ENCODE measurements around the gene LLGL2. TPM values are rescaled to one million over a fixed set of nuclear protein-coding genes. Genes with fewer than 3 reads are reported as not detected.
A peak's percentile ranks its signal among the peaks of the same experiment; 100 is the strongest.
"Not testable (repeated sequence)": the region's sequence is repeated elsewhere in the genome, so short reads cannot be mapped to it uniquely, and the experiment has no call there.

LLGL2 gene
- total RNA-seq, 1 donor from 2014 or later = 82.1 TPM

DNA sequence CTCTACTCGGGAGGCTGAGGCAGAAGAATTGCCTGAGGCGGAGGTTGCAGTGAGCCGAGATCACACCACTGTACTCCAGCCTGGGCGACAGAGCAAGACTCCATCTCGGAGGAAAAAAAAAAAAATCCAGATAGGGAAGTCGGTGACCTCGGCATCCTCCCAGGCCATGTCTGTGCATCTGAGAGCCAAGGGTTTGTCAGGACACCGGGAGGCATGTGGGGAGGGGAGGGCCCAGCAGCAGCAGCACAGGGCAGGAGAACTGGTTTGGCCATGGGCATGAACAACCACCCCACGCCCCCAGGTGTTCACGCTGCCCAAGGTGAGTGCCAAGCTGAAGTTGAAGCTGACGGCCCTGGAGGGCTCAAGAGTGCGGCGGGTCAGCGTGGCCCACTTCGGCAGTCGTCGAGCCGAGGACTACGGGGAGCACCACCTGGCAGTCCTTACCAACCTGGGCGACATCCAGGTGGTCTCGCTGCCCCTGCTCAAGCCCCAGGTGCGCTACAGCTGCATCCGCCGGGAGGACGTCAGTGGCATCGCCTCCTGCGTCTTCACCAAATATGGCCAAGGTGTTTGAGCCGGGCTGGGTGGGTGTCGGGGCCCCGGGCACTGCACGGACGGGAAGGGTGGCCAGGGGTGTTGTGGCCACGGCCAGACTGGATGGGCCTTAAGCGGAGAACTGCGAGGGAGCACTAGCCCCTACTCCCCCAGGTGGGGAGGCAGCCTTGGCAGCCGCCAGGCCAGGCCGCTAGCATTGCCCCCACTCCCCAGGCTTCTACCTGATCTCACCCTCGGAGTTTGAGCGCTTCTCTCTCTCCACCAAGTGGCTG, 47.4 kb downstream of the LLGL2 start:
- ATAC-seq = peak; percentile 5

DNA sequence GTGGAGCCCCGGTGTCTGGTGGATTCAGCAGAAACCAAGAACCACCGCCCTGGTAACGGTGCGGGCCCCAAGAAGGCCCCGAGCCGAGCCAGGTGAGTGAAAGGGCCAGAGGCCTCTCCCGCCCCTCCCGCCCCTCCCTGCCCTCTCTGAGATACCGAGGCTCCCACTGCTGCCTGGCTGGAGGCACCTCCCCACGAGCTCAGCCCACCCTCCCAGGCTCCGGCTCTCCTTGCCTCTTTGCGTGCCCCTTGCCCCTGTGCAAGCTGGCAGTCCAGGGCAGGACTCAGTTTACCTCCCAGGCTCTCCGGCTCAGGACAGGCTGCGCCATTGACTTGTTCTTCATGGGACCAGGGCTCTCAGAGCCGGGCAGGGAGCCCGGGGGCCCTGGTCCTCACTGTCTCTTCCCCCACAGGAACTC, 48.1 kb downstream of the LLGL2 start:
- no peak for ATAC-seq

DNA sequence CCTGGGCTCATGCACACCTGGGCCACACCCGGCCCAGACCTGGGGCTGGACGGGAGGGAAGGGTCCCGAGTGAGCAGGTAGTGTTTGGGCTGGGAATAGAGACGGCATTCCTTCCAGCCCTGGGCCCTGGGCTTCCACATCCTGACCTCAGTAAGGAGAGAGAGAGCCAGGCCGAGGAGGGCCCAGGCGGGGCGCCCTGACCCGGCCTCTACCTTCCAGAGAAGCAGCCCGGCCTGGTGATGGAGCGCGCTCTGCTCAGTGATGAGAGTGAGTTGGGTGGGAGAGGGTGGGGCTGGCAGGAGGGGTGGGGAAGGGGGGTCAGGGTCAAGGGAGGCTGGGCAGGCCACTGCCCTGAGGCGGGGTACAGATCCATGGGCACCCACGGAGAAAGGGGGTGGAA, 48.5 kb downstream of the LLGL2 start:
- ATAC-seq = no peak

DNA sequence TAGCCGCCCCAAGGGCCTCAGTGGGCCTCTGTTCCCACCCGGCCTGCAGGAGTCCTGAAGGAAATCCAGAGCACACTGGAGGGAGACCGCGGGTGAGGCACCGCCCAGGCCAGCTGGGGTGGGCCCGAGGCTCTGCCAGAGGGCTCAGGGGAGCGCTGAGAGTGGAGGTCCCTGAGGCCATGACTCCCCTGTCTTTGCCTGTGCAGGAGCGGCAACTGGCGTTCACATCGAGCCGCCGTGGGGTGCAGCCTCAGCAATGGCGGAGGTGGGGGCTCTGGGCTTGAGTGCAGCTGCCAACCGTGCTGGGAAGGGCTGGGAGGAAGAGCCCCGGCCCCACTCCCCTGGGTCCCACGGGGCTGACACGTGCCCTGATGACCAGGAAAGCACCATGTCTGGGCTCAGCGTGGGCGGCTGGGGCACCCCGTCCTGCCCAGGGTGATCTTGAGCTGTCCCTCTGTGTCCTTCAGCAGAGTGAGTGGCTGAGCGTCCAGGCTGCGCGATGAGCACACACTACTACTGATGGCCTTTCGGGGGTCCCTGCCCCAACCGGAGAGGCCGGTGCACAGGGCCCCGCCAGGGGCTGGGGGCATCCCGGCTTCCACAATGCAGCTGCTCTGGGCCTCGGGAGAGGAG, 49.0 kb downstream of the LLGL2 start:
- ATAC-seq = no peak

DNA sequence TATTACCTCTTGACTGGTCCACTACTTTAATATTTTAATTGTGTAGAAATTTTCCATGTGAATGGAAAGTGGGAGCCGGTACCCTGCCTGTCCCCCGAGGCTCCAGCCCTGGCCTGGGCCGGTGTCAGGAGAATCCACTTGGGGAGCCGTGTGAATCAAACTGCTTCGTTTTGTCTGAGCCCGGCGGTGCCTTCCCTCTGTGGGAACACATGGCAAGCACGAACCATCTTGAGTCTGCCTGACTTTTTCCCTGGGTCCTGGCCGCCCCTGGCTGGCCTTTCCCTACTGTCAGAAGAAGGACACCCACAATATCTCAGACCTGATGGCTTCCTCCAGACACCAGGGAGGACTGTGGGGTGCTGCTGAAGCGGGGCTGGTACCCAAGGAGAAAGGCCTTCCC, 49.7 kb downstream of the LLGL2 start:
- ATAC-seq = no peak

DNA sequence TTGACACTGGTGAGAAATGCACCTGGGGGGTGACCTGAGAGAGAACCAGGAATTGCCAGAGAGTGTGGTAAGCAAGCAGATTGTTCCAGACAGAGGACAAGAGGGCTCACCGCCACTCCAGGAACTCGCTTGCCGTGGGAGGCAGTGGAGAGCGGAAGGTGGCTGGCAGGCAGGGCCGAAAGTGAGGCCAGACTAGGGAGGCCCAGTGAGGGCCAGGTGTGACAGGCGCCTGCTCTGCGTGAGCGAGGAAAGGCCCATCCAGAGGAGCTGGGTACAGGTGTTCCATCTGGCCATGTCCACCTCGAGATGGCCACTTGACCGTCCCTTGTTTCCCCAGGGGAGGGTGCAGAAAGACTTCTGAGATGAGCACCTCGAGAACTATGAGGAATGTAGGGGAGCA, 50.2 kb downstream of the LLGL2 start:
- ATAC-seq = no peak

DNA sequence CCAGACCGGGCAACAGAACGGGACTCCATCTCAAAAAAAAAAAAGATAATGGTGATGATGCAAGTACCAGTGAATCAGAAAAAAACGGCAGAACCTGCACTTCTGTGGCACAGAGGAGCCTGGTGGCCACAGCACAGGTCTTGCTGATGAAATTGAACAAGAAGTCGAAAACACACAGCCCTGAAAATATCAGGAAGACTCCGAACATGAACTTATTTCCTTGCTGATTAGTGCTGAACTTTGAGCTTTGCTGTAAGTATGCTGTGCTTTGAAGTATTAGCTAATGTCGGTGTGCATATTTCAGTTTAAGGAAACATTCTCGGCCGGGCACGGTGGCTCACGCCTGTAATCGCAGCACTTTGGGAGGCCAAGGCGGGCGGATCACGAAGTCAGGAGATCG, 51.2 kb downstream of the LLGL2 start:
- no peak for ATAC-seq

DNA sequence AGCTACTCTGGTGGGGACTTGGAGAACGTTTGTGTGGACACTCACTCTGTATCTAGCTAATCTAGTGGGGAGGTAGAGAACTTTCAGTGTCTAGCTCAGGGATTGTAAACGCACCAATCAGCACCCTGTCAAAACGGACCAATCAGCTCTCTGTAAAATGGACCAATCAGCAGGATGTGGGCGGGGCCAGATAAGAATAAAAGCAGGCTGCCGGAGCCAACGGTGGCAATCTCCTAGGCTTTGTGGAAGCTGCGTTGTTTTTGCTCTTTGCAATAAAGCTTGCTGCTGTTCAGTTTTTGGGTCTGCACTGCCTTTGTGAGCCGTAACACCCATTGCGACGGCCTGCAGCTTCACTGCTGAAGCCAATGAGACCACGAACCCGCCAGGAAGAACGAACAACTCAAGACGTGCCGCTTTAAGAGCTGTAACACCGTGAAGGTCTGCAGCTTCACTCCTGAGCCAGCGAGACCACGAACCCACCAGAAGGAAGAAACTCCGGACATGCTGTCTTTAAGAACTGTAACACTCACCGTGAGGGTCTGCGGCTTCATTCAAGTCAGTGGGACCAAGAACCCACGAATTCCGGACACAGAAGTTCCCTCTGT, 55.7 kb downstream of the LLGL2 start:
- not testable (repeated sequence) for ATAC-seq

DNA sequence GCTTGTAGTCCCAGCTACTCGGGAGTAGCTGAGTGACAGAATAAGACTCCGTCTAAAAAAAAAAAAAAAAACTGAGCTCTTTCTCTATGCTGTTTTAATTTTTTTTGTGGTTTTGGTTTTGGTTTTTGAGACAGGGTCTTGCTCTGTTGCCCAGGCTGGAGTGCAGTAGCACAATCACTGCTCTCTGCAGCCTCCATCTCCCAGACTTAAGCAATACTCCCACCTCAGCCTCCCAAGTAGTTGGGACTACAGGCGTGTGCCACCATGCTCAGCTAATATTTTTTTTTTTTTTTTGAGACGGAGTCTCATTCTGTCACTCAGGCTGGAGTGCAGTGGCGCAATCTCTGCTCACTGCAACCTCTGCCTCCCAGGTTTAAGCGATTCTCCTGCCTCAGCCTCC, 57.7 kb downstream of the LLGL2 start:
- ATAC-seq = not testable (repeated sequence)

DNA sequence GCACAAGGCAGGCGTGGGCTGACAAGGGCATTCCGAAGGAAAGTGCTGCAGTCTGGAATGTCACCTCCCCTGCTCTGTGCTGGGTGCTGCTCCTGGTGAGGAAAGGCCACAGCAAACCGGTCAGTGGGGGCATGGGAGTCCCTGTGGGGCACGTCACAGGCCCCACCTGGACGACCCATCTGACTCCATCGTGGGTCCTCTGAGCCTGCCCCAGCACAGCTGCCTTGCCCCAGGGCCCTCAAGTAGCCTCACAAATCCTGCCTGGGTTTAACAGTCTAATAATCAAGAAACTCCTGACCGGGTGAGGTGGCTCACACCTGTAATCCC, 59.3 kb downstream of the LLGL2 start:
- no peak for ATAC-seq

DNA sequence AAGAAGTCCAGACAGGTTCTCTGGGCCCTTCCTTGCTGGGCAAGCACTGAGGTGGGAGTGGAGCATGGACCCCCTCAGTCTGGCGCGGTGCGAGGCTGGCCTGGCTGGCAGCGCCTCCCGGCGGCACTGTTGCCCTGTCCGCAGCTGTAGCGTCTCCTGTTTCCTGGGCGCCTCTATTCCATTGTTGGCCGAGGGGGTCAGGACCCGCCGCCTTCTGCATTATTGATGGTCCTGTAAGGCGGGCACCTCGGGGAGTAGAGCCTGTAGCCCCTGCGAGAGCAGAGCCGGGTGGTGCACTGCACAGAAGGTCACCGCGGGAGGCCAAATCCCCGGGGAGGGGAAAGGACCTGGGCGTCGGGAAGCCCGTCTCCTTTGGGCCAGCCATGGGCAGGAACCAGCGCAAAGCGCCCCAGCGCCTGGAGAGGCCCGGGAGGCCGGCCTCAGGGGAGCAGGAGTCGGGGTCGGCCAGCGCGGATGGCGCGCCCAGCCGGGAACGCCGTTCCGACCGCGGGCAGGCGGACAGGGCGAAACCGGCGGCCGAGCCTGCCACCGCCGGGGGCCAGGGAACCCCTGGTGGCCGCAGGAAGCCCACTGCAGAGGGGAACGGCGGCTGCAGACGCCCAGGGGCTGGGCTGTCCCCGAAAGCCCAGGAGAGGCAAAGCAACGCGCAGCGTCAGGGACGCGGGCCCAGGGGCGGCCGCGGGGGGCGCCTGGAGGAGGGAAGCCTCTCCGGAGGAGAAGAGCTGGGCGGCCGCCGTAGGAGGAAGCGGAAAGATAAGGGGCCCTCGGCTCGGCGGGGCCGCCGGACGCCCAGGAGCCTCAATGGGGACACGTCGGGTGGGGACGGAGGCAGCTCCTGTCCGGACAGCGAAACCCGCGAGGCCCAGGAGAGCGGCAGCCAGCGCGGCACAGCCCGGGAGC, 62.4 kb downstream of the LLGL2 start, which contains the start of gene MYO15B:
Gene MYO15B (plus strand): TSS at position 126 of the 921 bp plus-strand sequence. CDS start 258 bp downstream, at position 384.
- ATAC-seq = peak; percentile 27

DNA sequence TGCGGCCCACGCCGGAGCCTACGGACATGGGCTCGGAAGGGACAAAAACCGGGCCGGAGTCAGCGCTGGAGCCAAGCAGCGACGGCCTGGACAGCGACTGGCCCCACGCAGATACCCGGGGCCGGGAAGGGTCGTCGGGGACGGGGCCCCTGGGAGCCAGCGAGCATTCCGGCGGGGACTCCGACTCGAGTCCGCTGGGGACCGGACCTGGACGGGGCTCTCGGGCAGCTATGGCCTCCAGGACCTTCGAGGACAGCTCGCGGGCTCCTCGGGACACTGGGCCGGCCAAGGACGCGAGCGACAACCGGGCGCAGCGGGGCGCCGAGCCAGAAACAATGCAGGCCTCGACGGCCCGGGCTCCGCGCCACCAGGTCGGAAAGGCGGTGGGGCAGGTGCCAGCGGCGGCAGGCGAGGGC, 63.1 kb downstream of the LLGL2 start:
- peak; percentile 23 for ATAC-seq

DNA sequence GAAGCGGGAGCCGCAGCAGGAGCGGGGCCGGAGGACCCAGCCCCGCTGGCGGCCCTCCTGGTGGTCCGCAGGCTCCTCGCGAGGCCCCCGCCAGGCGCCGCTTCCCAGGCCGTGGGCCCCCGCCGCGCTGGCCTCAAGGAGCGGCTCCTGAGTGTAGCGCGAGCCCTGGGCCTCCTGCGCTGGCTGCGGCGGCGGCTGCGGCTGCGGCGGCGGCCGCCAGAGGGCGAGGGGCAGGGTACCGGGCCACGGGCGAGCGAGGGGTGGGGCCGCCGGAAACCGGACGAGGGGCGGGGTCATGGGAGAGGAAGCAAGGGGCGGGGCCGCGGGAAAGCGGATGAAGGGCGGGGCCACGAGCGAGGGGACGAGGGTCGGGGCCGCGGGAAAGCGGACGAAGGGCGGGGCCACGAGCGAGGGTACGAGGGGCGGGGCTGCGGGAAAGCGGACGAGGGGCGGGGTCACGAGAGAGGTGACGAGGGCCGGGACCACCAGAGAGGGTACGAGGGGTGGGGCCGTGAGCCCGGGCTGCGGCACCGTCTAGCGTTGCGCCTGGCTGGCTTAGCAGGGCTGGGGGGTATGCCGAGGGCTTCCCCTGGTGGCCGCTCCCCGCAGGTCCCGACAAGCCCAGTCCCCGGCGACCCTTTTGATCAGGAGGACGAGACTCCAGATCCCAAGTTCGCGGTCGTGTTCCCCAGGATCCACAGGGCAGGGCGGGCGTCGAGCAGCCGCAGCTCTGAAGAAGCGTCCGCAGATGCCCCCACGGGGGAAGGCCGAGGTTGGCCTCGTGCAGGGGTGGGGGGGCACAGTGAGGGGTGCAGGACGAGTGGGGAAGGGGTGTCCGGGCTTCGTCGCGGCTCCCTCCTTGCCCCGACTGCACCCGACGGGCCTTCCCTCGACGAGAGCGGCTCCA, 63.8 kb downstream of the LLGL2 start:
- ATAC-seq = peak; percentile 89

DNA sequence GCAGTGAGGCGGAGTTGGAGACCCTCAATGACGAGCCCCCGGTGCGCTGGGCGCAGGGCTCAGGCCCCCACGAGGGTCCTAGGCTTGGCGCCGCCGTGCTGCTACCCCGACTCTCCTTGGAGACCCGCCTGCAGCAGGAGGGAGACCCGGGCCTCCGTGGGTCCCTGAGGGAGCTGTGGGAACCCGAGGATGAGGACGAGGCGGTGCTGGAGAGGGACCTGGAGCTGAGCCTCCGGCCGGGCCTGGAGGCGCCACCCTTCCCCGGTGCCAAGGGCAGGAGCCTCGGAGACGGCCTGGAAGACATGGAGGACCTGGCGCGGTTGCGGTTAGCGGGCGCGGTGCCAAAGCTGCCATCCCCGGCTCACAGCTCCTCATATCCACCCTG, 64.4 kb downstream of the LLGL2 start:
- peak; percentile 1 for ATAC-seq

DNA sequence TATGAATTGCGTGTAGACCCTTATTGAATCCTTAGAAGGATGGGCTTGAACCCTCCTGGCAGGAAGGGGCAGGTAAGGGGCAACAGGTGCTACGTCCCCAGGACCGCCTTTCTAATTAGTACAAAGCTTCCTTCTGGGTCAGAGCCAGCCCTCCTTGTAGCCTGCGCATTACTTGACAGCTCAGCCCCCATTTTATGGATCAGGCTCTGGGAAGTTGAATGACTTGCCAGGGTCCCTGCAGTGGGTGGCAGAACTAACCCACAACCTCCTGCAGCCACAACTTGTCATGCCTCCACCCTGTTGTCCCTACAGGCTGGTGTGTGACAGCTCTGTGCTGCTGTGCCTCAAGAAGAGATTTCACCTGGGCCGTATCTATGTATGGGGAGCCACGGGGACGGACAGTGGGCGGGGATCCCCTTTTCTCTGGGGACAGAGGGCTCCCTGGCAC, 64.8 kb downstream of the LLGL2 start:
- ATAC-seq = no peak

DNA sequence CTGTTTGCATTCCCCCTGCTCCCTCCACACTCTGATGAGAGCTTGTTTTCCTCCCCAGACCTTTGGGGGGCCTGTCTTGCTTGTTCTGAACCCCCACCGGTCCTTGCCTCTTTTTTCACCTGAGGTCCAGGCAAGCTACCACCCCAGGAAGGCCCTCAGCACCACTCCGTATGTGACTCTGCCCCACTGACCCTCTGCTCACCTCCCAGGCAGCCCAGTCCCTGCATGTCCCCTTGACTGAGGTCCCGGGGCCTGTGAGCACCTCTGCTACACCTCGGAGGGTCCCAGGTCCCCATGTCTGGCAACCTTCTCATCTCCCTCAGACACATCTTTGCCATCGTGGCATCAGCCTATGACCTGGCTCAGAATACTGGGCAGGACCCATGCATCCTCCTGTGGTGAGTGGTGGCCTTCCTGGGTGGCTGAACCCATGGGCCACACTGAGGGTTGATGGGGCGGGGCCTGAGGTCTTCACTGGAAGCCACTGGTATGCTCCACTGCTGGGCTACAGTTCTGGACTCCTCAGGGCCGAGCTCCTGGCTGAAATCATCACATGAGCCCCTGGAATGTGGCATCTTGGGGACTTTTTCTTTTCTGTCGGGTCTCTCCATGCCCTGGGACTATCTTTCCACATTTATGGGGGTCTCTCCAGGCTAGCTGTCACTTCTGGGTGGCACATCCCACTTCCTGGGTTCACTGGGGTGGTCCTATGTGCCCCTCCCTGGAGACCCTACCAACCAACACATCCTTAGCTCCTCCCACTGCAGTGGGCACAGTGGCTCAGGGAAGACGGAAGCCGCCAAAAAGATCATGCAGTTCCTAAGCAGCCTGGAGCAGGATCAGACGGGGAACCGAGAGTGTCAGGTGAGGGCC, 65.6 kb downstream of the LLGL2 start:
- ATAC-seq = no peak

DNA sequence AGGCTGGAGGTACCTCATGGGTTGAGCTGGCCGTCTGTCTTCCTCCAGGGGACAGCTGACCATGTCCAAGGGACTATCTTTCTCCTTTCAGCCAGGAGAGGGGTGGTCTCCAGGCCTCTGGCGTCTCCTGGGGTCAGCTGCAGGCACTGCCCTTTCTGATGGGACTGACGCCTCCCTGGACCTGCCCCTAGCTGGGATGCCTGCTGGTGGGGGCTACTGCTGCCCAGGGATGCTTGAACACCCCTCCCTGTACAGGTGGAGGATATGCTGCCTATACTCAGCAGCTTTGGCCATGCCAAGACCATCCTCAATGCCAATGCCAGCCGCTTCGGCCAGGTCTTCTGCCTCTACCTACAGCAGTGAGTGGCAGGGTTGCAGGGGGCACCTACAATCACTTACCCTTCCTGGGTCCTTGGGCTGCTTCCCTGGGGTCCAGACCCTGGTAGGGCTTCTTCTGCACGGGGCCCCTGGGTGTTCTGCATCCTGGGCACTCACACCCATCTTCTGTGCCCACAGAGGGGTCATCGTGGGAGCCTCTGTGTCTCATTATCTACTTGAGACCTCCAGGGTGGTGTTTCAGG, 66.3 kb downstream of the LLGL2 start:
- ATAC-seq = no peak

DNA sequence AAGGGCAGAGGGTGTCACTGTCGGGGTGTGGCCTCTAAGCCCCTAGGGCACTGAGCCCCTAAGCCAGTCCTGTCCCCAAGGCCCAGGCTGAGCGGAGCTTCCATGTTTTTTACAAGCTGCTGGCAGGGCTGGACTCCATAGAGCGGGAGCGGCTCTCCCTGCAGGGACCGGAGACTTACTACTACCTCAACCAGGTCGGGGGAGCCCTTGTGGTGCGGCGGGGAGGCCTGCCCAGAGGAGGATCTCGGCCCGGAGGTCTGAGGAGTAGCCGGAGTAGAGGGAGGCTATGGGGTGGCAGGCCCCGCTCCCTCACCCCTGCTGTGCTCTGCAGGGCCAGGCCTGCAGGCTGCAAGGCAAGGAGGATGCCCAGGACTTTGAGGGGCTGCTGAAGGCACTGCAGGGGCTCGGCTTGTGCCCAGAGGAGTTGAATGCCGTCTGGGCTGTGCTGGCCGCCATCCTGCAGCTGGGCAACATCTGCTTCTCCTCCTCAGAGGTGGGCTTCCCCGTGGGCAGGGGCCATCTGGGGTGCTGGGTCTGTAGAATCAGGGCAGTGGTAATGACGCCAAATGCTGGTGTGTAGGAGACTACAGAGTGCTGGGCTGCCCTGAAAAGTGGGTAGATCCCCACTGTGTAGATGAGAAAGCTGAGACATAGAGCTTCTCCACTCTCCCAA, 67.0 kb downstream of the LLGL2 start:
- ATAC-seq = no peak

DNA sequence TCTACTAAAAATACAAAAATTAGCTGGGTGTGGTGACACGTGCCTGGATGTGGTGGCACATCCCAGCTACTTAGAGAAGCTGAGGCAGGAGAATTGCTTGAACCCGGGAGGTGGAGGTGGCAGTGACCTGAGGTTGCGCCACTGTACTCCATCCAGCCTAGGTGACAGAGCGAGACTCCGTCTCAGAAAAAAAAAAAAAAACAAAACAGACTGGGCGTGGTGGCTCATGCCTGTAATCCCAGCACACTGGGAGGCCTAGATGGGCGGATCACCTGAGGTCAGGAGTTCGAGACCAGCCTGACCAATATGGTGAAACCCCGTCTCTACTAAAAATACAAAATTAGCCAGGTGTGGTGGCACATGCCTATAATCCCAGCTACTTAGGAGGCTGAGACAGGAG, 67.9 kb downstream of the LLGL2 start:
- ATAC-seq = not testable (repeated sequence)

Data from esophagus mucosa (tissue), 1 donor.